HEK293 (cell line): Measurements from ENCODE around the gene TMEM88.

Experiments
- CTCF ChIP-seq: fragments of 450-650 bp; formaldehyde crosslinking; IDR thresholded peaks from 2 replicates; pipeline ENCODE4 v1.5.1; 2016; ENCODE audit warnings: missing biosample characterization, missing genetic modification characterization
- HOXA7 ChIP-seq: sonication (generic); formaldehyde crosslinking; IDR thresholded peaks from 2 replicates; pipeline ENCODE4 v1.8.1; 2022; ENCODE audit warnings: missing genetic modification reagents, borderline replicate concordance
- ZNF549 ChIP-seq: fragments of 450-650 bp; IDR thresholded peaks from 2 replicates; pipeline ENCODE4 v1.5.1; 2018; ENCODE audit warnings: missing biosample characterization, missing genetic modification characterization, mild to moderate bottlenecking, inconsistent platforms, moderate library complexity

GRCh38 chr17:7886227-7887037 lies 31.6 kb downstream of the TMEM88 start:
- no peak for TF ChIP-seq ZNF549 (tag by site-specific recombination)
- no peak for TF ChIP-seq HOXA7 (CRISPR knock-in tag)
- TF ChIP-seq CTCF (tag by site-specific recombination): peak; percentile 62
